ENCODE data around the gene GRM3.

DNA sequence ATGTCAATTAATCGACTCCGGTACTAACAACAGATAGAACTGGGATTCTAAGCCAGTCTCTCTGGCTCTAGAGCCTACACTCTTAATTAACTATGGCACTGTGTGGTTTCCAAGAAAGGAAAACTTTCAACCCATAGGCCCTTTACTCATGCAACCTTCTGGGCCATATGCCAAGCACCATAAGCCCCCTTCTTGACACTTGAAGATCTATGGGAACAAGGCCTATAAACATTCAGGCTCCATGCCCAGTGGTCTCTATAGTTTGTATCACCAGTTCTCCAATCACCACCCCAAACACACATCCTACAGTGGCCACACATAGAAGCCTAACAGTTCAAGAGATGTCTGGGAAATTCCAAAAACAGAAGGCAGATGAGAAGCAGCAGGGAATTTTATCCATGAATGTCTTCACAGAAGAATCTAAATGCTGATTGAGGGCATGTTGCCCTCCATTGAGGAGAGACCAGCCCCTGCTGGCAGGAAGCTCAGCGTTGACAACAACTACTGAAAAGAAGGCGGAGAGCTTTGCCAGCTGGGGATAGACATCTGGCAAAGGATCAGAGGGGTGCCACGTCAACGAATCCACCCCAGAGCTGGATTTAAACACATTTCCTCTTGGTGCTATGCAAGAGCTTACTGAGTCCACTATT lies 64.4 kb downstream of the GRM3 start:
- TF ChIP-seq, protein P1, sequence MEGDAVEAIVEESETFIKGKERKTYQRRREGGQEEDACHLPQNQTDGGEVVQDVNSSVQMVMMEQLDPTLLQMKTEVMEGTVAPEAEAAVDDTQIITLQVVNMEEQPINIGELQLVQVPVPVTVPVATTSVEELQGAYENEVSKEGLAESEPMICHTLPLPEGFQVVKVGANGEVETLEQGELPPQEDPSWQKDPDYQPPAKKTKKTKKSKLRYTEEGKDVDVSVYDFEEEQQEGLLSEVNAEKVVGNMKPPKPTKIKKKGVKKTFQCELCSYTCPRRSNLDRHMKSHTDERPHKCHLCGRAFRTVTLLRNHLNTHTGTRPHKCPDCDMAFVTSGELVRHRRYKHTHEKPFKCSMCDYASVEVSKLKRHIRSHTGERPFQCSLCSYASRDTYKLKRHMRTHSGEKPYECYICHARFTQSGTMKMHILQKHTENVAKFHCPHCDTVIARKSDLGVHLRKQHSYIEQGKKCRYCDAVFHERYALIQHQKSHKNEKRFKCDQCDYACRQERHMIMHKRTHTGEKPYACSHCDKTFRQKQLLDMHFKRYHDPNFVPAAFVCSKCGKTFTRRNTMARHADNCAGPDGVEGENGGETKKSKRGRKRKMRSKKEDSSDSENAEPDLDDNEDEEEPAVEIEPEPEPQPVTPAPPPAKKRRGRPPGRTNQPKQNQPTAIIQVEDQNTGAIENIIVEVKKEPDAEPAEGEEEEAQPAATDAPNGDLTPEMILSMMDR (conservative IDR thresholded peaks at IDR 0.05 in 1 of 2, IDR thresholded peaks at IDR 0.05 in 1 of 2; ENCODE audit: extremely low read depth in 1 of 2, insufficient read depth in 1 of 2, low read depth in 1 of 2, low read length in 2 of 2): no peak
- no peak for TF ChIP-seq EZH2 (IDR thresholded peaks at IDR 0.05; ENCODE audit: borderline replicate concordance, low read length)

Data from mammary epithelial cell (primary cell).